ENCODE data around the gene SHFL. TPM values are rescaled to one million over a fixed set of nuclear protein-coding genes. Genes with fewer than 3 reads are reported as not detected.

SHFL gene
- total RNA-seq, 1 experiment from 2014 or later = 29.0 TPM

GRCh38 chr19:10132905-10133304 lies 46.8 kb downstream of the SHFL start:
- DNase-seq (ENCODE audit: low read depth) = no peak

- DNase-seq (ENCODE audit: low read depth) = no peak
Observed at GRCh38 chr19:10133596-10133995, 47.5 kb downstream of the SHFL start.

GRCh38 chr19:10134040-10134439 lies 47.9 kb downstream of the SHFL start:
- DNase-seq (ENCODE audit: low read depth) = no peak

GRCh38 chr19:10135551-10136334 lies 49.6 kb downstream of the SHFL start:
- DNase-seq (ENCODE audit: low read depth) = no peak

GRCh38 chr19:10136936-10137335 lies 50.8 kb downstream of the SHFL start:
- DNase-seq (ENCODE audit: low read depth) = no peak

- peak; percentile 70 for DNase-seq (ENCODE audit: low read depth)
Observed at GRCh38 chr19:10137751-10138682, 51.9 kb downstream of the SHFL start.

- DNase-seq (ENCODE audit: low read depth) = no peak
Observed at GRCh38 chr19:10138879-10139795, 53.0 kb downstream of the SHFL start.

- DNase-seq (ENCODE audit: low read depth) = no peak
Observed at GRCh38 chr19:10139952-10140351, 53.8 kb downstream of the SHFL start.

- no peak for DNase-seq (ENCODE audit: low read depth)
Observed at GRCh38 chr19:10141479-10141878, 55.4 kb downstream of the SHFL start.

- no peak for DNase-seq (ENCODE audit: low read depth)
Observed at GRCh38 chr19:10141973-10142372, 55.9 kb downstream of the SHFL start.

Other genes starting within 250 kb of the SHFL start
- 0.06 TPM in 1 of 2 replicates, not detected in the other for gene OLFM2, start 149.8 kb upstream of the SHFL start, total RNA-seq (2014; rRNA removed)
- 0.58 and 0.80 TPM in 2 replicates for gene COL5A3, start 75.8 kb upstream of the SHFL start, total RNA-seq (2014; rRNA removed)
- not detected in 2 replicates for gene RDH8, start 72.8 kb upstream of the SHFL start, total RNA-seq (2014; rRNA removed)
- gene ANGPTL6, start 16.4 kb downstream of the SHFL start, total RNA-seq (2014; rRNA removed) = 0.06 and 0.19 TPM in 2 replicates
- gene PPAN, start 20.0 kb downstream of the SHFL start, total RNA-seq (2014; rRNA removed) = 37.8 and 41.6 TPM in 2 replicates
- gene P2RY11, start 25.4 kb downstream of the SHFL start, total RNA-seq (2014; rRNA removed) = 2.8 and 3.5 TPM in 2 replicates
- gene EIF3G, start 33.6 kb downstream of the SHFL start, total RNA-seq (2014; rRNA removed) = 269 and 297 TPM in 2 replicates
- gene DNMT1, start 108.6 kb downstream of the SHFL start, total RNA-seq (2014; rRNA removed) = 125 and 192 TPM in 2 replicates
- 1.4 and 1.8 TPM in 2 replicates for gene S1PR2, start 145.0 kb downstream of the SHFL start, total RNA-seq (2014; rRNA removed)
- 98.5 and 101 TPM in 2 replicates for gene MRPL4, start 165.9 kb downstream of the SHFL start, total RNA-seq (2014; rRNA removed)
- gene ICAM1, start 184.8 kb downstream of the SHFL start, total RNA-seq (2014; rRNA removed) = 1.7 and 2.2 TPM in 2 replicates
- not detected in 2 replicates for gene ICAM4, start 200.6 kb downstream of the SHFL start, total RNA-seq (2014; rRNA removed)
- 4.0 and 8.0 TPM in 2 replicates for gene ICAM5, start 203.6 kb downstream of the SHFL start, total RNA-seq (2014; rRNA removed)
- gene ZGLP1, start 223.5 kb downstream of the SHFL start, total RNA-seq (2014; rRNA removed) = 1.9 and 3.4 TPM in 2 replicates
- gene FDX2, start 229.7 kb downstream of the SHFL start, total RNA-seq (2014; rRNA removed) = 61.0 and 64.5 TPM in 2 replicates
- gene RAVER1, start 247.2 kb downstream of the SHFL start, total RNA-seq (2014; rRNA removed) = 26.8 and 37.4 TPM in 2 replicates